ENCODE data around the gene BCAS3. TPM values are rescaled to one million over a fixed set of nuclear protein-coding genes. Genes with fewer than 3 reads are reported as not detected.

Gene BCAS3
- polyA plus RNA-seq, 1 donor from 2014 or later: 21.6 TPM

DNA sequence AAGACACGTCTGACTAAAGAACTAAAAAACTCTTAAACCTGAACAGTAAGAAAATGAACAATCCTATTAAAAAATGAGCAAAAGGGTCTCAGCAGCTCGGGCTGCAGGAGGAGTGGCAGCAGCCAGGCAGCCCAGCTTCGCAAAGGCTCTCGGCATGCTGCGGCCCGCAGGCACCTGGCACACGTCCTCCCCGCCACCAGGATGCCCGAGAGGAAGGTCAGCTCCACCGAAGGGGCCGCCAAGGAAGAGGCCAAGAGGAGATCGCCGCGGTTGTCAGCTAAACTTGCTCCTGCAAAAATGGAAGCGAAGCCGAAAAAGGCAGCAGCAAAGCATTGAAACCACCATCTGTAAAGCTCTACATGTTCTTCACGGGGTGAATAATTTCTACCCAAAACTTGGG, 173.5 kb downstream of the BCAS3 start:
- Histone ChIP-seq H3K27me3 (ENCODE audit: insufficient read depth, low read depth, low read length) (no peaks in the 10 kb centered on the region), H4K20me1 (ENCODE audit: insufficient read depth) (no peaks in the 10 kb centered on the region), H3K9me2 (ENCODE audit: insufficient read depth, low read length) (no peaks in the 10 kb centered on the region), H2AFZ (ENCODE audit: low read depth, low read length) (no peak overlapping the region), H3K27ac (ENCODE audit: low read length) (no peak overlapping the region), H3F3A (ENCODE audit: insufficient read depth, low read length, poor library complexity, severe bottlenecking) (no peaks in the 10 kb centered on the region), H3K9me3 (ENCODE audit: low read length) (no peaks in the 10 kb centered on the region), H3K9ac (ENCODE audit: low read length) (no peak overlapping the region), H3K4me2 (ENCODE audit: low read length) (no peak overlapping the region), H3K4me3 (ENCODE audit: low read length) (no peak overlapping the region), H3K36me3 (ENCODE audit: insufficient read depth, low read length) (no peaks in the 10 kb centered on the region), H3K79me2 (replicated peaks; ENCODE audit: insufficient read depth, low read length) (no peaks in the 10 kb centered on the region)
- TF ChIP-seq, protein P1, sequence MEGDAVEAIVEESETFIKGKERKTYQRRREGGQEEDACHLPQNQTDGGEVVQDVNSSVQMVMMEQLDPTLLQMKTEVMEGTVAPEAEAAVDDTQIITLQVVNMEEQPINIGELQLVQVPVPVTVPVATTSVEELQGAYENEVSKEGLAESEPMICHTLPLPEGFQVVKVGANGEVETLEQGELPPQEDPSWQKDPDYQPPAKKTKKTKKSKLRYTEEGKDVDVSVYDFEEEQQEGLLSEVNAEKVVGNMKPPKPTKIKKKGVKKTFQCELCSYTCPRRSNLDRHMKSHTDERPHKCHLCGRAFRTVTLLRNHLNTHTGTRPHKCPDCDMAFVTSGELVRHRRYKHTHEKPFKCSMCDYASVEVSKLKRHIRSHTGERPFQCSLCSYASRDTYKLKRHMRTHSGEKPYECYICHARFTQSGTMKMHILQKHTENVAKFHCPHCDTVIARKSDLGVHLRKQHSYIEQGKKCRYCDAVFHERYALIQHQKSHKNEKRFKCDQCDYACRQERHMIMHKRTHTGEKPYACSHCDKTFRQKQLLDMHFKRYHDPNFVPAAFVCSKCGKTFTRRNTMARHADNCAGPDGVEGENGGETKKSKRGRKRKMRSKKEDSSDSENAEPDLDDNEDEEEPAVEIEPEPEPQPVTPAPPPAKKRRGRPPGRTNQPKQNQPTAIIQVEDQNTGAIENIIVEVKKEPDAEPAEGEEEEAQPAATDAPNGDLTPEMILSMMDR (IDR thresholded peaks at IDR 0.05; ENCODE audit: poor library complexity, severe bottlenecking): no peak
- no peak for TF ChIP-seq EZH2 (IDR thresholded peaks at IDR 0.05; ENCODE audit: borderline replicate concordance, insufficient read depth, low read length, poor library complexity, severe bottlenecking)
- no peak for TF ChIP-seq MXI1 (conservative IDR thresholded peaks at IDR 0.05; ENCODE audit: poor library complexity, severe bottlenecking)
- no peak for TF ChIP-seq RAD21 (conservative IDR thresholded peaks at IDR 0.05)
- no peak for TF ChIP-seq SMC3 (conservative IDR thresholded peaks at IDR 0.05; ENCODE audit: poor library complexity)
- TF ChIP-seq TAF1 (IDR thresholded peaks at IDR 0.05; ENCODE audit: low read depth): no peak
- TF ChIP-seq, protein P2, sequence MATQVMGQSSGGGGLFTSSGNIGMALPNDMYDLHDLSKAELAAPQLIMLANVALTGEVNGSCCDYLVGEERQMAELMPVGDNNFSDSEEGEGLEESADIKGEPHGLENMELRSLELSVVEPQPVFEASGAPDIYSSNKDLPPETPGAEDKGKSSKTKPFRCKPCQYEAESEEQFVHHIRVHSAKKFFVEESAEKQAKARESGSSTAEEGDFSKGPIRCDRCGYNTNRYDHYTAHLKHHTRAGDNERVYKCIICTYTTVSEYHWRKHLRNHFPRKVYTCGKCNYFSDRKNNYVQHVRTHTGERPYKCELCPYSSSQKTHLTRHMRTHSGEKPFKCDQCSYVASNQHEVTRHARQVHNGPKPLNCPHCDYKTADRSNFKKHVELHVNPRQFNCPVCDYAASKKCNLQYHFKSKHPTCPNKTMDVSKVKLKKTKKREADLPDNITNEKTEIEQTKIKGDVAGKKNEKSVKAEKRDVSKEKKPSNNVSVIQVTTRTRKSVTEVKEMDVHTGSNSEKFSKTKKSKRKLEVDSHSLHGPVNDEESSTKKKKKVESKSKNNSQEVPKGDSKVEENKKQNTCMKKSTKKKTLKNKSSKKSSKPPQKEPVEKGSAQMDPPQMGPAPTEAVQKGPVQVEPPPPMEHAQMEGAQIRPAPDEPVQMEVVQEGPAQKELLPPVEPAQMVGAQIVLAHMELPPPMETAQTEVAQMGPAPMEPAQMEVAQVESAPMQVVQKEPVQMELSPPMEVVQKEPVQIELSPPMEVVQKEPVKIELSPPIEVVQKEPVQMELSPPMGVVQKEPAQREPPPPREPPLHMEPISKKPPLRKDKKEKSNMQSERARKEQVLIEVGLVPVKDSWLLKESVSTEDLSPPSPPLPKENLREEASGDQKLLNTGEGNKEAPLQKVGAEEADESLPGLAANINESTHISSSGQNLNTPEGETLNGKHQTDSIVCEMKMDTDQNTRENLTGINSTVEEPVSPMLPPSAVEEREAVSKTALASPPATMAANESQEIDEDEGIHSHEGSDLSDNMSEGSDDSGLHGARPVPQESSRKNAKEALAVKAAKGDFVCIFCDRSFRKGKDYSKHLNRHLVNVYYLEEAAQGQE (IDR thresholded peaks at IDR 0.05; ENCODE audit: borderline replicate concordance): no peak
- TF ChIP-seq EP300 (conservative IDR thresholded peaks at IDR 0.05; ENCODE audit: poor library complexity, severe bottlenecking): no peak
- TF ChIP-seq POLR2AphosphoS5 (IDR thresholded peaks at IDR 0.05): no peak

DNA sequence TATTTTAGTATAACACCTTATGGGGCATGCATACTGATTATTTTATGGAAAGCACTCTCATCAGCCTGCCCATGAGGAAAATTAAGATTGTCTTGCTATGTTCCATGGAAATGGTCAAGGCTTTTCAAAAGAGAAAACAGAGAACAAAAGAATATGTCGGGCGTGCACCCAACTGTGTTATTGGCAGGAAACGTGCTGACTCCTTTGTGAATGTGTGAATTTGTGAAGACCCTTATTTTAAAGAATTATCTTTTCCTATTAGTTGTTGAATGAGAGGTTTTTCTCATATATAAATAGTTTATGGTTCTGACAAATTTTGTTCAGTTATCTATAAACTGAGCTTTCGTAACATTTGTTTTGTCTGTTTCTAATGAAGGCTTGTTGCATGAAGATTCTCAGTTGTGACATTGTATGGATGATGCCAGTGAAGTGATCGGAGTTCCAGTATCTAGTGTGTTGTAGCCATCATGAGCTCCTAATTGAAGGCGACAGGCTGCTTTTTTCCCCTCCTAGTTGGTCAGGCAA, 180.0 kb downstream of the BCAS3 start:
- Histone ChIP-seq H3K36me3 (ENCODE audit: insufficient read depth, low read length) (no peaks in the 10 kb centered on the region), H2AFZ (ENCODE audit: low read depth, low read length) (no peak overlapping the region), H4K20me1 (ENCODE audit: insufficient read depth) (no peaks in the 10 kb centered on the region), H3K27me3 (ENCODE audit: insufficient read depth, low read depth, low read length) (no peaks in the 10 kb centered on the region), H3K4me2 (ENCODE audit: low read length) (no peak overlapping the region), H3K4me3 (ENCODE audit: low read length) (no peak overlapping the region), H3K9ac (ENCODE audit: low read length) (no peak overlapping the region), H3K9me2 (ENCODE audit: insufficient read depth, low read length) (no peaks in the 10 kb centered on the region), H3K9me3 (ENCODE audit: low read length) (no peaks in the 10 kb centered on the region), H3K27ac (ENCODE audit: low read length) (no peak overlapping the region), H3F3A (ENCODE audit: insufficient read depth, low read length, poor library complexity, severe bottlenecking) (no peaks in the 10 kb centered on the region), H3K79me2 (replicated peaks; ENCODE audit: insufficient read depth, low read length) (no peaks in the 10 kb centered on the region)
- TF ChIP-seq, protein P2 (IDR thresholded peaks at IDR 0.05; ENCODE audit: borderline replicate concordance): no peak
- TF ChIP-seq MXI1 (conservative IDR thresholded peaks at IDR 0.05; ENCODE audit: poor library complexity, severe bottlenecking) (no peak), EP300 (conservative IDR thresholded peaks at IDR 0.05; ENCODE audit: poor library complexity, severe bottlenecking) (no peak), SMC3 (conservative IDR thresholded peaks at IDR 0.05; ENCODE audit: poor library complexity) (no peak), TAF1 (IDR thresholded peaks at IDR 0.05; ENCODE audit: low read depth) (no peak), EZH2 (IDR thresholded peaks at IDR 0.05; ENCODE audit: borderline replicate concordance, insufficient read depth, low read length, poor library complexity, severe bottlenecking) (no peak), RAD21 (conservative IDR thresholded peaks at IDR 0.05) (no peak), POLR2AphosphoS5 (IDR thresholded peaks at IDR 0.05) (no peak)
- TF ChIP-seq, protein P1 (IDR thresholded peaks at IDR 0.05; ENCODE audit: poor library complexity, severe bottlenecking): no peak
